HEK293 (cell line): ENCODE data around the gene AMIGO1.

Source experiments
- GLI2 ChIP-seq: fragments of 450-650 bp; formaldehyde crosslinking; IDR thresholded peaks from 2 replicates; pipeline ENCODE4; 2017; ENCODE audit warnings: missing biosample characterization, missing genetic modification characterization, low read depth, borderline replicate concordance
- HOXC10 ChIP-seq: sonication (generic); formaldehyde crosslinking; IDR thresholded peaks from 2 replicates; pipeline ENCODE4 v1.8.1; 2023; ENCODE audit warnings: mild to moderate bottlenecking, missing genetic modification reagents
- HOXD13 ChIP-seq: sonication (generic); formaldehyde crosslinking; IDR thresholded peaks from 2 replicates; pipeline ENCODE4 v1.8.0; 2022; ENCODE audit warnings: missing genetic modification reagents, borderline replicate concordance
- KLF1 ChIP-seq: fragments of 450-650 bp; formaldehyde crosslinking; IDR thresholded peaks from 2 replicates; pipeline ENCODE4 v1.5.1; 2016; ENCODE audit warnings: missing biosample characterization, missing genetic modification characterization
- MZF1 ChIP-seq: fragments of 450-650 bp; formaldehyde crosslinking; IDR thresholded peaks from 2 replicates; pipeline ENCODE4 v1.5.1; 2017; ENCODE audit warnings: missing biosample characterization, missing genetic modification characterization, borderline replicate concordance
- SP3 ChIP-seq: fragments of 450-650 bp; formaldehyde crosslinking; IDR thresholded peaks from 2 replicates; pipeline ENCODE4 v1.5.1; 2016; ENCODE audit warnings: missing biosample characterization, missing genetic modification characterization
- ZEB2 ChIP-seq: fragments of 450-650 bp; formaldehyde crosslinking; IDR thresholded peaks from 2 replicates; pipeline ENCODE4 v1.5.1; 2016; ENCODE audit warnings: missing biosample characterization, missing genetic modification characterization
- ZIC2 ChIP-seq: fragments of 450-650 bp; formaldehyde crosslinking; IDR thresholded peaks from 2 replicates; pipeline ENCODE4 v1.5.1; 2016; ENCODE audit warnings: missing biosample characterization, missing genetic modification characterization
- ZNF10 ChIP-seq: fragments of 450-650 bp; formaldehyde crosslinking; IDR thresholded peaks from 2 replicates; pipeline ENCODE4 v1.5.1; 2017; ENCODE audit warnings: missing biosample characterization, missing genetic modification characterization
- ZNF132 ChIP-seq: fragments of 450-650 bp; formaldehyde crosslinking; IDR thresholded peaks from 2 replicates; pipeline ENCODE4 v1.5.1; 2017; ENCODE audit warnings: missing biosample characterization, missing genetic modification characterization, borderline replicate concordance
- ZNF2 ChIP-seq: fragments of 450-650 bp; formaldehyde crosslinking; IDR thresholded peaks from 2 replicates; pipeline ENCODE4 v1.5.1; 2016; ENCODE audit warnings: missing biosample characterization, missing genetic modification characterization
- ZNF248 ChIP-seq: fragments of 450-650 bp; formaldehyde crosslinking; IDR thresholded peaks from 2 replicates; pipeline ENCODE4 v1.5.1; 2017; ENCODE audit warnings: missing biosample characterization, missing genetic modification characterization
- ZNF324 ChIP-seq: fragments of 450-650 bp; formaldehyde crosslinking; IDR thresholded peaks from 2 replicates; pipeline ENCODE4 v1.5.1; 2016; ENCODE audit warnings: missing biosample characterization, missing genetic modification characterization
- ZNF362 ChIP-seq: fragments of 450-650 bp; formaldehyde crosslinking; IDR thresholded peaks from 2 replicates; pipeline ENCODE4 v1.5.1; 2016; ENCODE audit warnings: missing biosample characterization, missing genetic modification characterization
- ZNF488 ChIP-seq: fragments of 450-650 bp; formaldehyde crosslinking; IDR thresholded peaks from 2 replicates; pipeline ENCODE4 v1.5.1; 2016; ENCODE audit warnings: missing biosample characterization, missing genetic modification characterization
- ZNF548 ChIP-seq: fragments of 450-650 bp; formaldehyde crosslinking; IDR thresholded peaks from 2 replicates; pipeline ENCODE4 v1.5.1; 2016; ENCODE audit warnings: missing biosample characterization, missing genetic modification characterization
- ZNF549 ChIP-seq: fragments of 450-650 bp; IDR thresholded peaks from 2 replicates; pipeline ENCODE4 v1.5.1; 2018; ENCODE audit warnings: missing biosample characterization, missing genetic modification characterization, mild to moderate bottlenecking, inconsistent platforms, moderate library complexity
- ZNF571 ChIP-seq: fragments of 450-650 bp; formaldehyde crosslinking; IDR thresholded peaks from 2 replicates; pipeline ENCODE4 v1.5.0; 2017; ENCODE audit warnings: missing biosample characterization, missing genetic modification characterization
- ZNF600 ChIP-seq: fragments of 450-650 bp; formaldehyde crosslinking; IDR thresholded peaks from 2 replicates; pipeline ENCODE4 v1.5.1; 2016; ENCODE audit warnings: missing biosample characterization, missing genetic modification characterization
- ZNF610 ChIP-seq: fragments of 450-650 bp; formaldehyde crosslinking; IDR thresholded peaks from 2 replicates; pipeline ENCODE4 v1.5.1; 2016; ENCODE audit warnings: missing biosample characterization, missing genetic modification characterization, borderline replicate concordance
- ZNF621 ChIP-seq: fragments of 450-650 bp; formaldehyde crosslinking; IDR thresholded peaks from 2 replicates; pipeline ENCODE4 v1.5.1; 2017; ENCODE audit warnings: missing biosample characterization, missing genetic modification characterization
- ZNF639 ChIP-seq: fragments of 450-650 bp; formaldehyde crosslinking; IDR thresholded peaks from 2 replicates; pipeline ENCODE4 v1.5.1; 2016; ENCODE audit warnings: missing biosample characterization, missing genetic modification characterization
- ZNF830 ChIP-seq: fragments of 450-650 bp; IDR thresholded peaks from 2 replicates; pipeline ENCODE4 v1.5.0; 2018; ENCODE audit warnings: missing biosample characterization, missing genetic modification characterization, low read depth, mild to moderate bottlenecking, moderate library complexity
- ZSCAN23 ChIP-seq: fragments of 450-650 bp; formaldehyde crosslinking; IDR thresholded peaks from 2 replicates; pipeline ENCODE4 v1.5.1; 2016; ENCODE audit warnings: missing biosample characterization, missing genetic modification characterization
- TF ChIP-seq, protein P1 (sequence below): fragments of 450-650 bp; formaldehyde crosslinking; IDR thresholded peaks from 2 replicates; pipeline ENCODE4 v1.5.1; 2016; ENCODE audit warnings: missing biosample characterization, missing genetic modification characterization, low read depth
- TF ChIP-seq, protein P2 (sequence below): fragments of 450-650 bp; formaldehyde crosslinking; IDR thresholded peaks from 2 replicates; pipeline ENCODE4 v1.5.1; 2016; ENCODE audit warnings: missing biosample characterization, missing genetic modification characterization
- TF ChIP-seq, protein P3 (sequence below): fragments of 450-650 bp; formaldehyde crosslinking; IDR thresholded peaks from 2 replicates; pipeline ENCODE4 v1.5.1; 2016; ENCODE audit warnings: missing biosample characterization, missing genetic modification characterization
- TF ChIP-seq, protein P4 (sequence below): fragments of 450-650 bp; formaldehyde crosslinking; IDR thresholded peaks from 2 replicates; pipeline ENCODE4 v1.5.1; 2017; ENCODE audit warnings: missing biosample characterization, missing genetic modification characterization

The AMIGO1 gene

DNA sequence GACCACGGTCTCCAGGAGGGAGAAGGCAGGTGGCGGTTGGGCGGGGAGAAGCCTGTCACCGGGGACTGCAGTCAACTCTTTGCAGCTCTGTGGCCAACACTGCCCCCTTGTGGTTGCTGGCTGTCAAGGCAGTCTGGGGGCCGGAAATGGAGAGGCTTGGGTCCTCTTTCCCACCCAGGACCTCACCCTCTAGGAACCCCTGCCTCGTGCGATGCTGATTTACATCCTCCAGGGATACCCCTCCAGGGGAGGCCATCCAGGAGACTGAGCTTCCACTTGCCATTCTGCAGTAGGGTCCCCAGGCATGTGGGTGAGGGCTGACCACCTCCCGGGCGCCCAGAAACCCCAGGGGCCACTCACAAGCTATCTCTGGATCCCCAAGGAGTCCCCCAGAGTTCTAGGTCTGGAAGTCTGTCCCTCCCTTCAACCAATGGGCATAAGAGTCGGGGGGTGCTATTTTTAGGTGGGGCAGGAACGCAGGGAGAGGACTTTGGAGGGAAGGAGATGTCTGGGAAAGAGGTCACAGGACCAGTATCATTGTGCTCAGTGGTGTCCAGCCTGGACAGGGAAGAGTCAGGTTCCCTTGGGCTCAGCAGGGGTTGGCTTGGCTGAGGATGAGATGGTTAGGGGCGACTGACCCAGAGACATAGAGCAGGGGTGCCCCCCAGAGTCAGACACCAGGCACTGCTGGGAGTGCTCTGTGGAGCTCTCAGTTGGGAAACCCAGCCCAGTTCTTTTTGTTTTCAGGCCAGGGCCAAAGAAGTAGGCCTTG lies 23.0 kb upstream of the AMIGO1 start (continued):
- no peak for TF ChIP-seq ZNF362 (tag by site-specific recombination)
- no peak for TF ChIP-seq ZNF548 (tag by site-specific recombination)
- no peak for TF ChIP-seq ZNF324
- TF ChIP-seq, protein P1, sequence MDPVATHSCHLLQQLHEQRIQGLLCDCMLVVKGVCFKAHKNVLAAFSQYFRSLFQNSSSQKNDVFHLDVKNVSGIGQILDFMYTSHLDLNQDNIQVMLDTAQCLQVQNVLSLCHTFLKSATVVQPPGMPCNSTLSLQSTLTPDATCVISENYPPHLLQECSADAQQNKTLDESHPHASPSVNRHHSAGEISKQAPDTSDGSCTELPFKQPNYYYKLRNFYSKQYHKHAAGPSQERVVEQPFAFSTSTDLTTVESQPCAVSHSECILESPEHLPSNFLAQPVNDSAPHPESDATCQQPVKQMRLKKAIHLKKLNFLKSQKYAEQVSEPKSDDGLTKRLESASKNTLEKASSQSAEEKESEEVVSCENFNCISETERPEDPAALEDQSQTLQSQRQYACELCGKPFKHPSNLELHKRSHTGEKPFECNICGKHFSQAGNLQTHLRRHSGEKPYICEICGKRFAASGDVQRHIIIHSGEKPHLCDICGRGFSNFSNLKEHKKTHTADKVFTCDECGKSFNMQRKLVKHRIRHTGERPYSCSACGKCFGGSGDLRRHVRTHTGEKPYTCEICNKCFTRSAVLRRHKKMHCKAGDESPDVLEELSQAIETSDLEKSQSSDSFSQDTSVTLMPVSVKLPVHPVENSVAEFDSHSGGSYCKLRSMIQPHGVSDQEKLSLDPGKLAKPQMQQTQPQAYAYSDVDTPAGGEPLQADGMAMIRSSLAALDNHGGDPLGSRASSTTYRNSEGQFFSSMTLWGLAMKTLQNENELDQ: no peak
- TF ChIP-seq ZNF571: no peak
- TF ChIP-seq GLI2 (tag by site-specific recombination): no peak
- no peak for TF ChIP-seq HOXD13 (CRISPR knock-in tag)
- peak; percentile 94 for TF ChIP-seq ZNF2 (tag by site-specific recombination)
- TF ChIP-seq, protein P2, sequence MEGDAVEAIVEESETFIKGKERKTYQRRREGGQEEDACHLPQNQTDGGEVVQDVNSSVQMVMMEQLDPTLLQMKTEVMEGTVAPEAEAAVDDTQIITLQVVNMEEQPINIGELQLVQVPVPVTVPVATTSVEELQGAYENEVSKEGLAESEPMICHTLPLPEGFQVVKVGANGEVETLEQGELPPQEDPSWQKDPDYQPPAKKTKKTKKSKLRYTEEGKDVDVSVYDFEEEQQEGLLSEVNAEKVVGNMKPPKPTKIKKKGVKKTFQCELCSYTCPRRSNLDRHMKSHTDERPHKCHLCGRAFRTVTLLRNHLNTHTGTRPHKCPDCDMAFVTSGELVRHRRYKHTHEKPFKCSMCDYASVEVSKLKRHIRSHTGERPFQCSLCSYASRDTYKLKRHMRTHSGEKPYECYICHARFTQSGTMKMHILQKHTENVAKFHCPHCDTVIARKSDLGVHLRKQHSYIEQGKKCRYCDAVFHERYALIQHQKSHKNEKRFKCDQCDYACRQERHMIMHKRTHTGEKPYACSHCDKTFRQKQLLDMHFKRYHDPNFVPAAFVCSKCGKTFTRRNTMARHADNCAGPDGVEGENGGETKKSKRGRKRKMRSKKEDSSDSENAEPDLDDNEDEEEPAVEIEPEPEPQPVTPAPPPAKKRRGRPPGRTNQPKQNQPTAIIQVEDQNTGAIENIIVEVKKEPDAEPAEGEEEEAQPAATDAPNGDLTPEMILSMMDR (tag by site-specific recombination): peak; percentile 82
- peak; percentile 70 for TF ChIP-seq ZIC2 (tag by site-specific recombination)
- no peak for TF ChIP-seq ZNF830 (tag by site-specific recombination)
- TF ChIP-seq, protein P3, sequence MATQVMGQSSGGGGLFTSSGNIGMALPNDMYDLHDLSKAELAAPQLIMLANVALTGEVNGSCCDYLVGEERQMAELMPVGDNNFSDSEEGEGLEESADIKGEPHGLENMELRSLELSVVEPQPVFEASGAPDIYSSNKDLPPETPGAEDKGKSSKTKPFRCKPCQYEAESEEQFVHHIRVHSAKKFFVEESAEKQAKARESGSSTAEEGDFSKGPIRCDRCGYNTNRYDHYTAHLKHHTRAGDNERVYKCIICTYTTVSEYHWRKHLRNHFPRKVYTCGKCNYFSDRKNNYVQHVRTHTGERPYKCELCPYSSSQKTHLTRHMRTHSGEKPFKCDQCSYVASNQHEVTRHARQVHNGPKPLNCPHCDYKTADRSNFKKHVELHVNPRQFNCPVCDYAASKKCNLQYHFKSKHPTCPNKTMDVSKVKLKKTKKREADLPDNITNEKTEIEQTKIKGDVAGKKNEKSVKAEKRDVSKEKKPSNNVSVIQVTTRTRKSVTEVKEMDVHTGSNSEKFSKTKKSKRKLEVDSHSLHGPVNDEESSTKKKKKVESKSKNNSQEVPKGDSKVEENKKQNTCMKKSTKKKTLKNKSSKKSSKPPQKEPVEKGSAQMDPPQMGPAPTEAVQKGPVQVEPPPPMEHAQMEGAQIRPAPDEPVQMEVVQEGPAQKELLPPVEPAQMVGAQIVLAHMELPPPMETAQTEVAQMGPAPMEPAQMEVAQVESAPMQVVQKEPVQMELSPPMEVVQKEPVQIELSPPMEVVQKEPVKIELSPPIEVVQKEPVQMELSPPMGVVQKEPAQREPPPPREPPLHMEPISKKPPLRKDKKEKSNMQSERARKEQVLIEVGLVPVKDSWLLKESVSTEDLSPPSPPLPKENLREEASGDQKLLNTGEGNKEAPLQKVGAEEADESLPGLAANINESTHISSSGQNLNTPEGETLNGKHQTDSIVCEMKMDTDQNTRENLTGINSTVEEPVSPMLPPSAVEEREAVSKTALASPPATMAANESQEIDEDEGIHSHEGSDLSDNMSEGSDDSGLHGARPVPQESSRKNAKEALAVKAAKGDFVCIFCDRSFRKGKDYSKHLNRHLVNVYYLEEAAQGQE (tag by site-specific recombination): 0 out of 2 replicates have a peak, but pooled peaks have one; percentile 22
- no peak for TF ChIP-seq HOXC10 (CRISPR knock-in tag)
- no peak for TF ChIP-seq ZNF621
- TF ChIP-seq ZNF639 (tag by site-specific recombination): no peak
- no peak for TF ChIP-seq ZNF610
- TF ChIP-seq ZEB2 (tag by site-specific recombination): no peak
- no peak for TF ChIP-seq SP3
- TF ChIP-seq ZSCAN23 (tag by site-specific recombination): no peak
- no peak for TF ChIP-seq ZNF549
- TF ChIP-seq ZNF248 (tag by site-specific recombination): no peak
- TF ChIP-seq ZNF600: no peak
- TF ChIP-seq ZNF488: no peak
- no peak for TF ChIP-seq MZF1 (tag by site-specific recombination)
- TF ChIP-seq ZNF132 (tag by site-specific recombination): no peak
- TF ChIP-seq, protein P4, sequence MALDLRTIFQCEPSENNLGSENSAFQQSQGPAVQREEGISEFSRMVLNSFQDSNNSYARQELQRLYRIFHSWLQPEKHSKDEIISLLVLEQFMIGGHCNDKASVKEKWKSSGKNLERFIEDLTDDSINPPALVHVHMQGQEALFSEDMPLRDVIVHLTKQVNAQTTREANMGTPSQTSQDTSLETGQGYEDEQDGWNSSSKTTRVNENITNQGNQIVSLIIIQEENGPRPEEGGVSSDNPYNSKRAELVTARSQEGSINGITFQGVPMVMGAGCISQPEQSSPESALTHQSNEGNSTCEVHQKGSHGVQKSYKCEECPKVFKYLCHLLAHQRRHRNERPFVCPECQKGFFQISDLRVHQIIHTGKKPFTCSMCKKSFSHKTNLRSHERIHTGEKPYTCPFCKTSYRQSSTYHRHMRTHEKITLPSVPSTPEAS (tag by site-specific recombination): no peak
- TF ChIP-seq KLF1 (tag by site-specific recombination): no peak
- no peak for TF ChIP-seq ZNF10 (tag by site-specific recombination)
